K562 (cell line): ENCODE measurements around the gene TTLL9.

ENCODE experiments used
- CTCF ChIP-seq, 3 experiments: IDR thresholded peaks in 2 of 3; conservative IDR thresholded peaks in 1 of 3; 2 replicates each; pipeline ENCODE4 v1.5.1; 2011 to 2012; ENCODE audit warnings: low read length in 3 of 3, mild to moderate bottlenecking in 3 of 3, control low read depth in 2 of 3, improper control_type of control experiment in 1 of 3, inconsistent platforms in 1 of 3, low read depth in 1 of 3, mixed read lengths in 1 of 3, moderate library complexity in 1 of 3; ENCODE audit not compliant: insufficient read depth in 2 of 3
- EZH2 ChIP-seq: IDR thresholded peaks from 2 replicates; pipeline ENCODE4 v1.6.1; 2012; ENCODE audit warnings: low read depth, mild to moderate bottlenecking, inconsistent platforms, low read length, borderline replicate concordance
- NFE2L1 ChIP-seq: fragments of 450-650 bp; IDR thresholded peaks from 2 replicates; pipeline ENCODE4 v1.6.1; 2016; ENCODE audit warnings: missing genetic modification characterization, low read depth, mild to moderate bottlenecking, missing compliant biosample characterization, moderate library complexity, borderline replicate concordance
- PRDM10 ChIP-seq: fragments of 450-650 bp; IDR thresholded peaks from 2 replicates; pipeline ENCODE4 v1.6.1; 2018; ENCODE audit not compliant: partially characterized antibody

GRCh38 chr20:31826074-31826473 lies 44.4 kb upstream of the TTLL9 start:
- TF ChIP-seq CTCF (IDR thresholded peaks at IDR 0.05 in 2 of 3, conservative IDR thresholded peaks at IDR 0.05 in 1 of 3; ENCODE audit: insufficient read depth in 2 of 3, low read depth in 1 of 3, low read length in 3 of 3) (no peak), NFE2L1 (no peak), PRDM10 (no peak), EZH2 (no peak)
